Nephron (organoid): ENCODE measurements around the gene GUK1.

Experiments
- H3K27ac Mint-ChIP-seq, 3 experiments: 2 replicates each; pipeline ENCODE4 v1.8.0; 2020; ENCODE audit warnings: mixed read lengths in 3 of 3, mild to moderate bottlenecking in 2 of 3, moderate library complexity in 1 of 3
- H3K27me3 Mint-ChIP-seq: 2 replicates; pipeline ENCODE4 v1.8.0; 2021; ENCODE audit warnings: low read depth, mild to moderate bottlenecking, moderate library complexity, mixed read lengths
- H3K36me3 Mint-ChIP-seq: 2 replicates; pipeline ENCODE4 v1.8.0; 2020; ENCODE audit warnings: low read depth, mixed read lengths
- H3K4me1 Mint-ChIP-seq: 2 replicates; pipeline ENCODE4 v1.8.0; 2020; ENCODE audit warnings: mixed read lengths
- H3K4me3 Mint-ChIP-seq, 3 experiments: 2 replicates each; pipeline ENCODE4 v1.8.0; 2020; ENCODE audit warnings: mild to moderate bottlenecking in 3 of 3, mixed read lengths in 3 of 3, moderate library complexity in 2 of 3
- H3K9me3 Mint-ChIP-seq: 2 replicates; pipeline ENCODE4 v1.8.0; 2020; ENCODE audit warnings: mixed read lengths
- TF ChIP-seq, protein P1 (sequence below), 3 experiments: fragments of 200-600 bp; sonication (generic); IDR thresholded peaks; one replicate each; pipeline ENCODE4 v1.5.0; 2021; ENCODE audit warnings: antibody characterized with exemption in 3 of 3; ENCODE audit not compliant: unreplicated experiment in 3 of 3

Gene GUK1

GRCh38 chr1:228177721-228178710, 37.9 kb downstream of the GUK1 start:
- no peak overlapping the region for H3K4me3 Mint-ChIP-seq
- H3K27ac Mint-ChIP-seq, result peak overlapping the region; percentile 26 to 73 (median 51)
- no peaks in the 10 kb centered on the region for H3K9me3 Mint-ChIP-seq
- peaks cover 5% of the 10 kb centered on the region for H3K36me3 Mint-ChIP-seq
- TF ChIP-seq, protein P1, sequence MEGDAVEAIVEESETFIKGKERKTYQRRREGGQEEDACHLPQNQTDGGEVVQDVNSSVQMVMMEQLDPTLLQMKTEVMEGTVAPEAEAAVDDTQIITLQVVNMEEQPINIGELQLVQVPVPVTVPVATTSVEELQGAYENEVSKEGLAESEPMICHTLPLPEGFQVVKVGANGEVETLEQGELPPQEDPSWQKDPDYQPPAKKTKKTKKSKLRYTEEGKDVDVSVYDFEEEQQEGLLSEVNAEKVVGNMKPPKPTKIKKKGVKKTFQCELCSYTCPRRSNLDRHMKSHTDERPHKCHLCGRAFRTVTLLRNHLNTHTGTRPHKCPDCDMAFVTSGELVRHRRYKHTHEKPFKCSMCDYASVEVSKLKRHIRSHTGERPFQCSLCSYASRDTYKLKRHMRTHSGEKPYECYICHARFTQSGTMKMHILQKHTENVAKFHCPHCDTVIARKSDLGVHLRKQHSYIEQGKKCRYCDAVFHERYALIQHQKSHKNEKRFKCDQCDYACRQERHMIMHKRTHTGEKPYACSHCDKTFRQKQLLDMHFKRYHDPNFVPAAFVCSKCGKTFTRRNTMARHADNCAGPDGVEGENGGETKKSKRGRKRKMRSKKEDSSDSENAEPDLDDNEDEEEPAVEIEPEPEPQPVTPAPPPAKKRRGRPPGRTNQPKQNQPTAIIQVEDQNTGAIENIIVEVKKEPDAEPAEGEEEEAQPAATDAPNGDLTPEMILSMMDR (IDR thresholded peaks at IDR 0.05; ENCODE audit: unreplicated experiment in 3 of 3), result no peak
- peaks cover 4% of the 10 kb centered on the region for H3K4me1 Mint-ChIP-seq
- H3K27me3 Mint-ChIP-seq, result no peaks in the 10 kb centered on the region

- no peak overlapping the region for H3K4me3 Mint-ChIP-seq
- no peaks in the 10 kb centered on the region for H3K9me3 Mint-ChIP-seq
- no peaks in the 10 kb centered on the region for H3K27me3 Mint-ChIP-seq
- TF ChIP-seq, protein P1 (IDR thresholded peaks at IDR 0.05; ENCODE audit: unreplicated experiment in 3 of 3), result no peak
- peaks cover 4% of the 10 kb centered on the region for H3K4me1 Mint-ChIP-seq
- peak overlapping the region; percentile 26 to 73 (median 51) for H3K27ac Mint-ChIP-seq
- peaks cover 5% of the 10 kb centered on the region for H3K36me3 Mint-ChIP-seq
These were observed 38.9 kb downstream of the GUK1 start for GRCh38 chr1:228178737-228179684.

DNA sequence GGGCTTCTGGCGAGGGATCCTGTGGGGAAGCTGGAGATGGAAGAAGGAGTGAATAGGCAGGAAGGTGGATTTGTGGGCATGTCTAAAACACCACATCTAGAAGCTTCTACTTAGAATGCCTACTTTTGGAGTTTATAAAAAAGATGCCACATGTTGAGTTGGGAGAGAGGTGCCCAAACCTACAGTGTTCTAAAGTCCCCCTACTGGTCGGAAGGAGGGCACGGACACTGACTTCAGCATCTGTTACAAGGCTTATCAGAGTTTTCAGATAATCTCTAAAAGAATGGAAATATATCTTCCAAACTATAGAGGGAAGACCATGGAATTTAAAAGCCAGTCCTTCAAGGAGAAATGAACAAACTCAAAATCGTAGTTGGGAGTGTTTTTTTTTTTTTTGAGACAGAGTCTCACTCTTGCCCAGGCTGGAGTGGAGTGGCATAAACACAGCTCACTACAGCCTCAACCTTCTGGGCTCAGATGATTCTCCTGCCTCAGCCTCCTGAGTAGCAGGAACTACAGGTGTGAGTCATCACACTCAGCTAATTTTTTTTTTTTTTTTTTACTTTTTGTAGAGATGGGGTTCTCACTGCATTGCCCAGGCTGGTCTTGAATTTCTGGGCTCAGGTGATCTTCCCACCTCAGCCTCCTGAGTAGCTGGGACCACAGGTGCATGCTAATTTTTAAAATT, 40.3 kb downstream of the GUK1 start:
- H3K9me3 Mint-ChIP-seq, result no peaks in the 10 kb centered on the region
- TF ChIP-seq, protein P1 (IDR thresholded peaks at IDR 0.05; ENCODE audit: unreplicated experiment in 3 of 3), result no peak

GRCh38 chr1:228180959-228181644, 41.0 kb downstream of the GUK1 start:
- no peaks in the 10 kb centered on the region for H3K27me3 Mint-ChIP-seq

More for the DNA sequence above, 40.3 kb downstream of the GUK1 start:
- Mint-ChIP-seq H3K27ac (no peak overlapping the region), H3K36me3 (peaks cover 5% of the 10 kb centered on the region), H3K4me1 (peaks cover 4% of the 10 kb centered on the region), H3K4me3 (no peak overlapping the region), H3K27me3 (no peaks in the 10 kb centered on the region)

More at GRCh38 chr1:228180959-228181644, 41.0 kb downstream of the GUK1 start:
- Mint-ChIP-seq H3K4me3 (no peak overlapping the region), H3K36me3 (peaks cover 5% of the 10 kb centered on the region), H3K27ac (no peak overlapping the region), H3K9me3 (no peaks in the 10 kb centered on the region), H3K4me1 (peaks cover 4% of the 10 kb centered on the region)
- TF ChIP-seq, protein P1 (IDR thresholded peaks at IDR 0.05; ENCODE audit: unreplicated experiment in 3 of 3), result no peak
